ENCODE results near the gene SPATA18.

SPATA18 gene

GRCh38 chr4:52058275-52058674 is 7.2 kb downstream of the SPATA18 start:
- in situ Hi-C loops (cut with MboI; ENCODE audit: low sequenced_read_pairs, unreplicated experiment) = no loop called here
- no peak for DNase-seq (ENCODE audit: low spot score)
- no peak for TF ChIP-seq CTCF (IDR thresholded peaks at IDR 0.05; ENCODE audit: borderline replicate concordance, control extremely low read depth, extremely low read depth, insufficient read depth, missing control alignments)

- TF ChIP-seq CTCF (IDR thresholded peaks at IDR 0.05; ENCODE audit: borderline replicate concordance, control extremely low read depth, extremely low read depth, insufficient read depth, missing control alignments) = no peak
- DNase-seq (ENCODE audit: low spot score) = no peak
- in situ Hi-C loops (cut with MboI; ENCODE audit: low sequenced_read_pairs, unreplicated experiment) = no loop called here
Observed at GRCh38 chr4:52059372-52059771, 8.3 kb downstream of the SPATA18 start.

- in situ Hi-C loops (cut with MboI; ENCODE audit: low sequenced_read_pairs, unreplicated experiment) = no loop called here
- TF ChIP-seq CTCF (IDR thresholded peaks at IDR 0.05; ENCODE audit: borderline replicate concordance, control extremely low read depth, extremely low read depth, insufficient read depth, missing control alignments) = no peak
- no peak for DNase-seq (ENCODE audit: low spot score)
Observed at GRCh38 chr4:52069571-52069970, 18.5 kb downstream of the SPATA18 start.

- no peak for DNase-seq (ENCODE audit: low spot score)
- in situ Hi-C loops (cut with MboI; ENCODE audit: low sequenced_read_pairs, unreplicated experiment) = no loop called here
- no peak for TF ChIP-seq CTCF (IDR thresholded peaks at IDR 0.05; ENCODE audit: borderline replicate concordance, control extremely low read depth, extremely low read depth, insufficient read depth, missing control alignments)
Observed at GRCh38 chr4:52071791-52072546, 20.9 kb downstream of the SPATA18 start.

GRCh38 chr4:52076731-52077130 is 25.6 kb downstream of the SPATA18 start:
- in situ Hi-C loops (cut with MboI; ENCODE audit: low sequenced_read_pairs, unreplicated experiment) = no loop called here
- TF ChIP-seq CTCF (IDR thresholded peaks at IDR 0.05; ENCODE audit: borderline replicate concordance, control extremely low read depth, extremely low read depth, insufficient read depth, missing control alignments) = no peak
- no peak for DNase-seq (ENCODE audit: low spot score)

- TF ChIP-seq CTCF (IDR thresholded peaks at IDR 0.05; ENCODE audit: borderline replicate concordance, control extremely low read depth, extremely low read depth, insufficient read depth, missing control alignments) = no peak
- in situ Hi-C loops (cut with MboI; ENCODE audit: low sequenced_read_pairs, unreplicated experiment) = no loop called here
- DNase-seq (ENCODE audit: low spot score) = no peak
Observed at GRCh38 chr4:52079659-52080058, 28.6 kb downstream of the SPATA18 start.
